Bronchial epithelial cell (primary cell): ENCODE data around the gene CCDC88C. TPM values are rescaled to one million over a fixed set of nuclear protein-coding genes. Genes with fewer than 3 reads are reported as not detected.

Source experiments
- DNase-seq: peaks from one replicate; pipeline ENCODE4 v3.0.0-alpha.2; 2010; ENCODE audit warnings: low read depth
- FAIRE-seq: peaks from 2 replicates; lab custom pipeline; 2011; peaks lifted over from hg19 to GRCh38; lab: Jason Lieb, UNC
- H3K27me3 ChIP-seq: 2 replicates; pipeline ENCODE4 v1.5.1; 2011; ENCODE audit warnings: low read length; ENCODE audit not compliant: control insufficient read depth, insufficient read depth
- H3K36me3 ChIP-seq: 2 replicates; pipeline ENCODE4 v1.5.1; 2011; ENCODE audit warnings: low read length; ENCODE audit not compliant: control insufficient read depth, insufficient read depth
- H3K4me3 ChIP-seq: 2 replicates; pipeline ENCODE4 v1.5.1; 2011; ENCODE audit warnings: mild to moderate bottlenecking, low read depth, low read length, control low read depth
- CTCF ChIP-seq: IDR thresholded peaks from 2 replicates; pipeline ENCODE4 v1.5.1; 2011; ENCODE audit warnings: mild to moderate bottlenecking, moderate library complexity, low read length, control low read depth, inconsistent platforms; ENCODE audit not compliant: insufficient read depth, severe bottlenecking
- total RNA-seq: library from RNA; depleted of rRNA; stranded (reverse); fragments of >200 nt; gene quantifications from 2 replicates; pipeline ENCODE4 v1.2.1, GENCODE V29; 2014

The CCDC88C gene
- total RNA-seq, 1 donor from 2014 or later: 21.3 TPM

DNA sequence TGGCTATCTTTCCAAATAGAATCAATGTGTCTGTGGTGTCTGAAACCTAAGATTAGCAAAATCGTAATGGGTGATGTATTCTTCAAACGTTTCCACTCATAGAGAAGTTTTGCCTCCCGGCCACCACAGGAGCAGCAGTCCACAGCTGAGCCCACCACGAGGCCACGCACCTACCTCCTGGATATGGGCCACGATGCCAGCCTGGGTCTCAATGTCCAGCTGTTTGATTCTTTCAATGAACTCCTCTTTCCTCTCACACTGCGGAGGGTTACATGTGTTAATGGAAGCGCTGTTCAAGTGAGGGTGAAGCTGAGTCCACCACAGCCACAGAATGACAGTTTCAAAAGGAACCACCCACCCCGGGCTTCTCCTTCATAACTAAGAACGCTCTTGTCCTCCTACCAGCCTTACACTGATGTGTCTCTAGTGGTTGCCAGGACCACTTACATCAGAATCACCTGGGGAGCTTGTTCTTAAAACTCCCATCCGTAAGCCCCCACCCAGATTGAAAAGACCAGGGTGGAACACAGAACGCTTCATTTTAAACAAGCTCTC lies 75.3 kb downstream of the CCDC88C start:
- no peaks in the 10 kb centered on the region for H3K27me3 ChIP-seq
- no peak overlapping the region for H3K4me3 ChIP-seq
- DNase-seq (no peak), FAIRE-seq (no peak)
- TF ChIP-seq CTCF: no peak
- peaks cover 13% of the 10 kb centered on the region for H3K36me3 ChIP-seq

DNA sequence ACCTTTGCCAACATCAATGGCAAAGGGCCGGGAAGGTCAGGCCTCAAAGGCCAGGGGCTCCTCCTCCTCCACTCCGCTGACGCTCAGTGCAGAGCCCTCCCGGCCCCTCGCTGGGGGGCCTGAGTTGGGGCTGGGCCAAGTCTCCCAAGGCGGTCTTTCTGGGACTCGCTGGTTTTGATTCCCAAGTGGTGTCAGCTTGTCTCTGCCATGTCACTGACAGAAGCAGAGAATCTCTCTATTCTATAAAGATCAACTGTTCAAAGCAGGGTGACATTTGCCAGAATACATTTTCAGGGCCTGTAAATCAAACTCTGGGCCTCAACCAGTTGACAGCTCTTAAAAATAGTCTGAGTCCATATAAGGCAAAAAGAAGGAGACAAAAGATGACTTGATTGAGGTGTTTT lies 75.9 kb downstream of the CCDC88C start:
- Histone ChIP-seq H3K27me3 (no peaks in the 10 kb centered on the region), H3K36me3 (peaks cover 13% of the 10 kb centered on the region), H3K4me3 (no peak overlapping the region)
- FAIRE-seq (no peak), DNase-seq (no peak)
- TF ChIP-seq CTCF: no peak

DNA sequence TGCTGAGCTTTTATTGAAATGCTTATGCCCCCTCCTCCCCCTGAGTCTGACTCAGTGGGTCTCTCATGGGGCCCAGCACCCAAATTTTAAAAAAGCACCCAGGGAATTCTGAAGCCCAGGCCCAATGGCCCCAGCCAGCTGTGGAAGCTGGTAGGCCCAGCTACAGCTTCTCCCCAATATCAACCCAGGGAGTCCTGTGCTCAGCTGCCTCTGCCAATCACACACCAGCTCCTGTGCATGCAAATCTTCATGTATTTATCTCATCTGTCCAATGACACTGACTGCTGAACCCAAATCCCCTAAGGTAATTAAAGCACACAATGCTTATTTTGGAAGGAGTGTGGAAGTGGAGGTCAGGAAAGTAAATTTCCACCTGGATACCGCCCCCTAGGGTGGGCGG lies 76.3 kb downstream of the CCDC88C start:
- no peak for DNase-seq
- no peak for TF ChIP-seq CTCF
- H3K36me3 ChIP-seq: peaks cover 13% of the 10 kb centered on the region

GRCh38 chr14:91339671-91340369 lies 77.8 kb downstream of the CCDC88C start:
- FAIRE-seq: no peak
- Histone ChIP-seq H3K36me3 (peaks cover 13% of the 10 kb centered on the region), H3K27me3 (no peaks in the 10 kb centered on the region), H3K4me3 (no peak overlapping the region)
- no peak for TF ChIP-seq CTCF
- no peak for DNase-seq

More for the DNA sequence above, 76.3 kb downstream of the CCDC88C start:
- H3K4me3 ChIP-seq: no peak overlapping the region
- H3K27me3 ChIP-seq: no peaks in the 10 kb centered on the region
- FAIRE-seq: no peak

DNA sequence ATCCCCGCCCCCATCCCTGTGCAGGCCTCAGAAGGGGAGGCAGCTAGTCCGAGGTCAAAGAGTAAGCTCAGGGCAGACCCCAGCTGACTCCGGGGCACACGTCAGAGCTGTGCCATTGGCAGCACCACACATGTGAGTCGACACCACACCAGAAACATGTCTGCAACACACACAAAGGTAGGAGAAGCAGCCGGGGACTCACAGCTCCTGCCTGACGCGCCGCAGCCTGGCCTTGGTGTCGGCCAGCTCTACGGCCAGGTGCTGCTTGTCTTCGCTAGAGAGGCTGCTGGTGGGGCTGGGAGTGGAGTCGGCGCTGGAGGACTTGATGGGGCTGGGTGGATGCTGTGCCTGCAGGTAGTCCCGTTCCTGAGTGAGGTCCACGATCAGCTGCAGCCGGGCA lies 78.5 kb downstream of the CCDC88C start:
- no peak overlapping the region for H3K4me3 ChIP-seq
- FAIRE-seq: no peak
- peaks cover 13% of the 10 kb centered on the region for H3K36me3 ChIP-seq
- DNase-seq: no peak
- TF ChIP-seq CTCF: no peak
- H3K27me3 ChIP-seq: no peaks in the 10 kb centered on the region

DNA sequence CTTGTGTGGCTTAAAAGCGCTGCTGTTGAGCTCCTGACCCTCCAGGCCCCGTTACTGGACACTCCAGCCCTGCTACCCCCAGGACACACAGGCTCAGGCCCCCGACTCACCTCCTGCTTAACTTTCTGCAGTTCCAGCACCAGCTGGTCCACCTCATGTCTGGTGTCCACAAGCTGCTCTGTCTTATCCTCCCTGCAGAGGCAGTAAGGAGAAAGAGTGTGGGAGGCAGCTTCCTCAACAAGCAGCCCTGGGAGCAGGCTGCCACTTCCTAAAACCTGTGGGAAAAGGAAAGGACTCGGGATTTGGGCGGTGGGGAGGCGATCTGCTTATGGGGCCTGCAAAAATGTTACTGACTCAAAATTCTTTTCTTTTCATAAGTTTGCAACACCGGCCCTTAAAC lies 79.2 kb downstream of the CCDC88C start:
- FAIRE-seq (no peak), DNase-seq (no peak)
- no peak for TF ChIP-seq CTCF
- peaks cover 13% of the 10 kb centered on the region for H3K36me3 ChIP-seq
- no peaks in the 10 kb centered on the region for H3K27me3 ChIP-seq
- no peak overlapping the region for H3K4me3 ChIP-seq
